ENCODE results near the gene HHIPL1.
"Not testable (repeated sequence)": the region's sequence is repeated elsewhere in the genome, so short reads cannot be mapped to it uniquely, and the experiment has no call there.

The HHIPL1 gene

GRCh38 chr14:99636487-99636886, 8.4 kb upstream of the HHIPL1 start:
- no peak for DNase-seq

GRCh38 chr14:99637624-99638023, 7.3 kb upstream of the HHIPL1 start:
- no peak for DNase-seq

- not testable (repeated sequence) for DNase-seq
Observed at GRCh38 chr14:99642771-99643170, 2.2 kb upstream of the HHIPL1 start.

- DNase-seq: no peak
Observed at GRCh38 chr14:99643343-99643742, 1.6 kb upstream of the HHIPL1 start.

- DNase-seq: no peak
Observed at GRCh38 chr14:99644035-99644587, 818 bp upstream of the HHIPL1 start.

- DNase-seq: no peak
Observed at GRCh38 chr14:99645545-99646505, 896 bp downstream of the HHIPL1 start.

- no peak for DNase-seq
Observed at GRCh38 chr14:99647411-99647810, 2.5 kb downstream of the HHIPL1 start.

- no peak for DNase-seq
Observed at GRCh38 chr14:99648027-99648784, 3.3 kb downstream of the HHIPL1 start.

- no peak for DNase-seq
Observed at GRCh38 chr14:99649219-99649618, 4.3 kb downstream of the HHIPL1 start.

- no peak for DNase-seq
Observed at GRCh38 chr14:99649643-99650042, 4.7 kb downstream of the HHIPL1 start.

- no peak for DNase-seq
Observed at GRCh38 chr14:99650189-99650588, 5.3 kb downstream of the HHIPL1 start.

GRCh38 chr14:99651953-99652746, 7.2 kb downstream of the HHIPL1 start:
- no peak for DNase-seq

GRCh38 chr14:99654235-99654985, 9.5 kb downstream of the HHIPL1 start:
- no peak for DNase-seq

GRCh38 chr14:99655521-99655920, 10.6 kb downstream of the HHIPL1 start:
- DNase-seq: no peak

GRCh38 chr14:99656171-99656570, 11.2 kb downstream of the HHIPL1 start:
- DNase-seq: no peak

- no peak for DNase-seq
Observed at GRCh38 chr14:99657645-99658155, 12.8 kb downstream of the HHIPL1 start.

GRCh38 chr14:99658218-99658845, 13.4 kb downstream of the HHIPL1 start:
- no peak for DNase-seq

GRCh38 chr14:99659333-99659741, 14.4 kb downstream of the HHIPL1 start:
- DNase-seq: no peak

GRCh38 chr14:99660006-99660566, 15.2 kb downstream of the HHIPL1 start:
- DNase-seq: no peak

- no peak for DNase-seq
Observed at GRCh38 chr14:99660794-99661193, 15.9 kb downstream of the HHIPL1 start.

- DNase-seq: not testable (repeated sequence)
Observed at GRCh38 chr14:99661206-99661605, 16.3 kb downstream of the HHIPL1 start.

Measured in activated CD4-positive, CD25-positive, alpha-beta regulatory T cell (primary cell).